Type B pancreatic cell (in vitro differentiated cells): ENCODE data around the gene CPSF4. TPM values are rescaled to one million over a fixed set of nuclear protein-coding genes. Genes with fewer than 3 reads are reported as not detected.
A peak's percentile ranks its signal among the peaks of the same experiment; 100 is the strongest.

Experiments used
- DNase-seq: peaks from one replicate; pipeline ENCODE4 v3.0.0; 2021; ENCODE audit warnings: mixed read lengths; ENCODE audit not compliant: unreplicated experiment; ENCODE audit errors: extremely low spot score
- H3K27ac Mint-ChIP-seq: 2 replicates; pipeline ENCODE4 v1.8.0; 2021; ENCODE audit warnings: mild to moderate bottlenecking, mixed read lengths
- H3K27me3 Mint-ChIP-seq: 2 replicates; pipeline ENCODE4 v1.8.0; 2021; ENCODE audit warnings: mixed read lengths
- H3K36me3 Mint-ChIP-seq: 2 replicates; pipeline ENCODE4 v1.8.0; 2021; ENCODE audit warnings: mixed read lengths
- H3K4me1 Mint-ChIP-seq: one replicate; pipeline ENCODE4 v1.8.0; 2021; ENCODE audit warnings: mixed read lengths; ENCODE audit not compliant: unreplicated experiment
- H3K4me3 Mint-ChIP-seq: 2 replicates; pipeline ENCODE4 v1.8.0; 2021; ENCODE audit warnings: mild to moderate bottlenecking, mixed read lengths
- H3K9me3 Mint-ChIP-seq: 2 replicates; pipeline ENCODE4 v1.8.0; 2021; ENCODE audit warnings: mixed read lengths
- CTCF ChIP-seq: fragments of 200-600 bp; sonication (generic); conservative IDR thresholded peaks from 2 replicates; pipeline ENCODE4 v1.5.0; 2021; ENCODE audit warnings: antibody characterized with exemption, mild to moderate bottlenecking
- total RNA-seq: library from RNA; stranded (reverse); gene quantifications from 2 replicates; pipeline ENCODE4 v1.2.1, GENCODE V29; 2021; ENCODE audit warnings: low replicate concordance

CPSF4 gene
- total RNA-seq, 1 donor from 2014 or later, result 64.1 TPM

- no peak overlapping the region for H3K27ac Mint-ChIP-seq
- no peak for DNase-seq
Observed at GRCh38 chr7:99485094-99485493, 46.4 kb downstream of the CPSF4 start.

DNA sequence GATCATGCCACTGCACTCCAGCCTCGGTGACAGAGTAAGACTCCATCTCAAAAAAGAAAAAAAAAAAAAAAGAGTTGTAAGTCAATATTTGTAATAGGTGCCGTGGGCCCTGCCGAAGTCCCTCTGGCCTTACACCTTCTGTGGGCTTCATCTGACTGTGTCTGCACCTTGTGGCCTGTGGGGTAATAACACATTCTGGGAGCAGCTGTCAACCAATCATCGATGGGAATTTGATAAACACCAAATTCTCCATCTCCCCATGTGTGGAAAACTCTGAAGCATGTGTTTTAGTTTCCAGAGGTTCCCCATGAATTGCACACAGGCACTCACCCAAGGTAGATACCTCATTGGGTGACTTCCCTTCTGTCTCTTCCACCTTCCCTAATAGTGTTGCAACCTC lies 50.5 kb downstream of the CPSF4 start:
- no peak overlapping the region for H3K27ac Mint-ChIP-seq
- H3K4me1 Mint-ChIP-seq, result no peaks in the 10 kb centered on the region
- peaks cover 9% of the 10 kb centered on the region for H3K9me3 Mint-ChIP-seq
- H3K4me3 Mint-ChIP-seq, result no peak overlapping the region
- H3K27me3 Mint-ChIP-seq, result no peaks in the 10 kb centered on the region
- DNase-seq, result no peak
- peaks cover 39% of the 10 kb centered on the region for H3K36me3 Mint-ChIP-seq
- peak; percentile 21 for TF ChIP-seq CTCF

More at GRCh38 chr7:99485094-99485493, 46.4 kb downstream of the CPSF4 start:
- H3K27me3 Mint-ChIP-seq, result no peaks in the 10 kb centered on the region
- H3K36me3 Mint-ChIP-seq, result peaks cover 11% of the 10 kb centered on the region
- no peaks in the 10 kb centered on the region for H3K4me1 Mint-ChIP-seq
- H3K4me3 Mint-ChIP-seq, result no peak overlapping the region
- TF ChIP-seq CTCF, result no peak
- H3K9me3 Mint-ChIP-seq, result no peaks in the 10 kb centered on the region

GRCh38 chr7:99490878-99491277 lies 52.1 kb downstream of the CPSF4 start:
- Mint-ChIP-seq H3K27me3 (no peaks in the 10 kb centered on the region), H3K4me1 (no peaks in the 10 kb centered on the region), H3K27ac (no peak overlapping the region), H3K4me3 (no peak overlapping the region), H3K9me3 (peaks cover 9% of the 10 kb centered on the region), H3K36me3 (peaks cover 34% of the 10 kb centered on the region)
- no peak for TF ChIP-seq CTCF
- no peak for DNase-seq

- Mint-ChIP-seq H3K27me3 (no peaks in the 10 kb centered on the region), H3K36me3 (peaks cover 46% of the 10 kb centered on the region), H3K4me1 (peaks cover 11% of the 10 kb centered on the region), H3K27ac (no peak overlapping the region), H3K4me3 (no peak overlapping the region), H3K9me3 (peaks cover 9% of the 10 kb centered on the region)
- TF ChIP-seq CTCF, result no peak
- DNase-seq, result no peak
Observed at GRCh38 chr7:99493823-99494222, 55.1 kb downstream of the CPSF4 start.

- H3K27me3 Mint-ChIP-seq, result no peaks in the 10 kb centered on the region
- no peak for TF ChIP-seq CTCF
- peaks cover 16% of the 10 kb centered on the region for H3K4me1 Mint-ChIP-seq
- peak overlapping the region; percentile 100 for H3K4me3 Mint-ChIP-seq
- DNase-seq, result no peak
- H3K9me3 Mint-ChIP-seq, result peaks cover 9% of the 10 kb centered on the region
- H3K27ac Mint-ChIP-seq, result peak overlapping the region; percentile 99
- peaks cover 32% of the 10 kb centered on the region for H3K36me3 Mint-ChIP-seq
Observed at GRCh38 chr7:99497766-99498545, 59.2 kb downstream of the CPSF4 start.
